HG03108 (cell line): ENCODE measurements around the gene APBA1.

Experiments
- ATAC-seq: cut with Tn5 transposase; IDR thresholded peaks from one replicate; pipeline ENCODE4 v1.9.1; 2021; ENCODE audit warnings: moderate library complexity; ENCODE audit not compliant: unreplicated experiment

The APBA1 gene

DNA sequence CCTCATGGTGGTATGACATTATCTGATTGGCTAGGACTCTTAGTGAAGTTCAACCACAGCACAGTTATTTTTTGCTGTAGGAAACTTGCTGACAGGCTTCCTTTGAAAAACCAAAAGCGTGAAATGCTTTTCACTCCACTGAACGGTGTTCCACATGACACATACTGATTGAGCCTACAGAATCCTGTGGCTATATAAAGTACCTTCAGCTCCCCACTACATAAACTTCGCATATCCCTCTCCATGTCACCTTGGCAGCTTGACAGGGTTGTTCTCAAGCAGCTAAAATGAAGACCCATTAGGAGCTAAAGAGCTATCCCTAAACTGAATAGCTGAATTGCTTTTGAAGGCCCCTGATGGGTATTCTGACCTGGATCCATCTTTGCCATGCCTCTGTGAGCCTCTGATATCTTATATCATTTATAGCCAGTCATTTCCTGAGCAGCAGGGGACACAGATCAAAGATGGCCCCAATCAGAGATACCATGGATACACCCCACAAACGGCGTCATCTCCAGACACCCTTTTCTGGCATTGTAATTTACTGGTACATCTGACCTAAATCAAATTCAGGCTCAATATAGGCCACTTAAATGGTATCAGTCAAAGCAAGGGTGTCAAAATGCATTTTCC, 91.5 kb downstream of the APBA1 start:
- ATAC-seq: no peak

GRCh38 chr9:69579760-69580581, 92.2 kb downstream of the APBA1 start:
- ATAC-seq: no peak

GRCh38 chr9:69579032-69579758, 93.0 kb downstream of the APBA1 start:
- no peak for ATAC-seq

- no peak for ATAC-seq
Observed at GRCh38 chr9:69578026-69578425, 94.1 kb downstream of the APBA1 start.

GRCh38 chr9:69577123-69577522, 95.0 kb downstream of the APBA1 start:
- ATAC-seq: no peak

DNA sequence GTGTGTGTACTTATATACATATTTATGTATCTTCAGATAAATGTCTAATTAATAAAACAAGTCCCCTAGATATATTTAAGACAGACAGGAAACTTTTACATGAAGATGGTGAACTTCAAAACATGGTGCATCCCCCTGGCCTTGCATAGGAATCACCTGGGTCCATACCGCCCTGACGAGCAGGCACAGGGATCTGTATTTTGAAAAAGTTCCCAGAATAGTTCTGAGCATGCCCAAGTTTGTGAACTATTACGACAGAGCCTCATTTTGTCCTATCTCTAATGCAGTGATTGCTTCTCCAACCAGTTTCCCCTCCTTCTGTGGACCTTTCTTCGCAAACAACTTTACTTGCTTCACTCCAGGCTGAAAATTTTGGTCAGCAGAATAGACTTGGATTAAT, 98.1 kb downstream of the APBA1 start:
- ATAC-seq: no peak

GRCh38 chr9:69573651-69574050, 98.5 kb downstream of the APBA1 start:
- no peak for ATAC-seq

- ATAC-seq: no peak
Observed at GRCh38 chr9:69572611-69573010, 99.6 kb downstream of the APBA1 start.

DNA sequence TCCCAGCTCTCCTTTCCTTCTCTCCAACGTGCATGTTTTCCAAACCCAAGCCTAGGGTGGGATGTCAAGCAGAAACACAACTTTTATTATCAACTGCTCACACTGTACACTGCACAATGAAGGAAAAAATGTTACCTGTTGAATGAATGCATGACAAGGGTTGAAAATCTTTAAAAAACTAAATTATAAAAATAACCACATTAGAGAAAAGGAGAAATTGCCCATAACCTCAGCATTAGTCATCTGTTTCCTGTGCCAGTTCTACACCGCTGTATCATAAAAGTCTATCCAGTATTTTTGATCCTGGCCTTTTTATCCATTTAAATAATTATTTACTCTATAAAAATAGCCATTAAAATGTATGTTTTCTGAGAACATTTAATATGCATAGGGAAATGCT, 101.1 kb downstream of the APBA1 start:
- no peak for ATAC-seq

DNA sequence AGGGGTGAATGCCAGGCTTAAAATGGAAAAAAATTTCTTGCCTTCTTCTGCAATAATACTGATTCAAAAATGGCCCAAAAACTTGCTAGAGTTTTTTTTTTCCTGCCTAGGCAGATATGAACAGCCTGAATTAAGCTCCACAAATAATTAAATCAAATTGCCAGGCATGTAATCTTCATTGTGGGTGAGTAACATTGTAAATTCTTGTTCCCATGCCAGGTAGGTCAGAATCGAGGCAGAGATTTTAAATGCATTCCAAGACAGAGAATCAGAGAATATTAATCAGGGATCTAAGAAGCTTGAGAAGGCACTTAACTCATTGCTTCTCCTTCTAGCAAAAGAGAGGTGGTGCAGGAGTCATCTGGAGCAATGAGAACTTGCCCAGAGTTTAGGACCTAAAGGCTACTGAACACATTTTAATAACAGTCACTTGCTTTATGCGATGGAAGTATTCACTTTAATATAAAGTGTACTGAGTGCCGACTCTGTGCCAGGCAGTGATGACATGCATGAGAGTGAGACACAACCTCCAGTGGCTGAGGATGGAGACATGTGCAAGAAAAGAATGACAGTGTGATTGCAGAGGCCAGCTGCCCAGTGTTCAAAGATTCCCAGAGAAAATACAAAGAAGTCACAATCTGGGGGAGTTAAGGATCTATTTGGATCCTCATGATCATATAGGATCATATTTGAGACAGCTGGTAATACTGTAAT, 102.3 kb downstream of the APBA1 start:
- no peak for ATAC-seq

DNA sequence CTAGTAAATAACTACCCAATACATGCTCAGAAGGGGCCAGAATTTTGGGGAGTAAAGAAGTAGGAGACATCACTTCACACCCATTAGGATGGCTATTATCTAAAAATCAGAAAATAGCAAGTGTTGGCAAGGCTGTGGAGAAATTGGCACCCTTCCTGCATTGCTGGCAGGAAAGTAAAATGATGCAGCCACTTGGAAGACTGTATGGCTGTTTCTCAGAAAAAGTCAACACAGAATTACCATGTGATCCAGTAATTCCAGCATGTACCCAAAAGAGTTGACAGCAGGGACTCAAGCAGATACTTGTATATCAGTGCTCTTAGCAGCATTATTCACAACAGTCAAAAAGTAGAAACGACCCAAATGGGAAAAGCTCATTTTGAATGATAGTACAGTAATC, 107.6 kb downstream of the APBA1 start:
- ATAC-seq: no peak

- ATAC-seq: no peak
Observed at GRCh38 chr9:69559126-69559525, 113.0 kb downstream of the APBA1 start.

- no peak for ATAC-seq
Observed at GRCh38 chr9:69556707-69557106, 115.5 kb downstream of the APBA1 start.

- ATAC-seq: no peak
Observed at GRCh38 chr9:69555802-69556201, 116.4 kb downstream of the APBA1 start.

DNA sequence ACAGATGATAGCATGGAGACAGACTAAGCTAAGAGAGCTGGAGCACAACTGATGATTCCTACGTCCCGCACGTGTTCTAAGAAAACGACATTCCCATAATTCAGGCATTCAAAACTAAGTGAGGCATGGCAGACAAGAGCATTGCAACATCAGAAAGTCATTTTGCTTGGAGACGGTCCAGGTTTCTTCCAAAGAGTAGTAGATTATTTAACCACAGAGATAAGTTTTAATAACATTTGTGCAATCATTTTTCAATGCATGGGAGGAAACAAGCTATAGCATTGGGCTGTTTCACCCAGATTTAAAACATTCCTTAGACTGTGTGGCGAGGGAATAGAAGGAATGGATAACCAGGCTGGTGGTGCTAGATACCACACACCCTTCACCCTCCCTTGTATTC, 117.2 kb downstream of the APBA1 start:
- no peak for ATAC-seq

- ATAC-seq: no peak
Observed at GRCh38 chr9:69549310-69550202, 122.6 kb downstream of the APBA1 start.

GRCh38 chr9:69548681-69549080, 123.5 kb downstream of the APBA1 start:
- no peak for ATAC-seq

GRCh38 chr9:69546265-69546664, 125.9 kb downstream of the APBA1 start:
- ATAC-seq: no peak

GRCh38 chr9:69542942-69543704, 129.0 kb downstream of the APBA1 start:
- no peak for ATAC-seq

DNA sequence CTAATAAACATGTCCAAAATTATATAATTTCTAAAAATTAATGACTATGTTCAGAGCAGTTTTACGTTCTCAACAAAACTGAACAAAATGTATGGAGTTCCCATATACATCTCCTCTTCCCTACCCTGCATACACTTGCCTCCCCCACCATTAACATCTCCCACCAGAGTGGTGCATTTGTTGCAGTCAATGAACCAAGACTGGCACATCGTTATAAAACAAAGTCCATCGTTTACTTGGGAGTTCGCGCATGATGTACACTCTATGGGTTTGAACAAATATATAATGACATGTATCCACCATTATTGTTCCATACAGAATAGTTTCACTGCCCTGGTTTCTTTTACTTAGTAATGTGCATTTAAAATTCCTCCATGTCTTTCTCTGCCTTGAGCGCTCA, 130.1 kb downstream of the APBA1 start:
- ATAC-seq: no peak
